ENCODE data around the gene PQBP1. TPM values are rescaled to one million over a fixed set of nuclear protein-coding genes. Genes with fewer than 3 reads are reported as not detected.
"Not testable (repeated sequence)": the region's sequence is repeated elsewhere in the genome, so short reads cannot be mapped to it uniquely, and the experiment has no call there.

The PQBP1 gene
- polyA plus RNA-seq (ENCODE audit: insufficient read length in 3 of 3): 10 to 100 TPM; 67.9 to 83.2 (median 78.8) TPM
- long read RNA-seq, donor 1, transcript PQBP1-207 (7 exons, 1,020 nt): major isoform, 11 of 16 reads
- long read RNA-seq, donor 1, partial matches to known transcripts: 0 of 16 reads
- long read RNA-seq, donor 1, other reads (novel, unspliced or antisense): 0 of 16 reads
- long read RNA-seq, donor 2, transcript PQBP1-207 (7 exons, 1,020 nt): major isoform, 11 of 26 reads
- long read RNA-seq, donor 2, transcript PQBP1-216 (7 exons, 938 nt): minor isoform, 6 of 26 reads
- long read RNA-seq, donor 2, transcript PQBP1-203 (7 exons, 1,056 nt): minor isoform, 6 of 26 reads
- long read RNA-seq, donor 2, partial matches to known transcripts: 0 of 26 reads
- long read RNA-seq, donor 2, other reads (novel, unspliced or antisense): 0 of 26 reads
- long read RNA-seq, donor 3, transcript PQBP1-203 (7 exons, 1,056 nt): minor isoform, 5 of 76 reads
- long read RNA-seq, donor 3, transcript PQBP1-216 (7 exons, 938 nt): minor isoform, 6 of 76 reads
- long read RNA-seq, donor 3, transcript PQBP1-207 (7 exons, 1,020 nt): major isoform, 22 of 76 reads
- long read RNA-seq, donor 3, partial matches to known transcripts: 41 of 76 reads
- long read RNA-seq, donor 3, other reads (novel, unspliced or antisense): 0 of 76 reads
- long read RNA-seq, donor 4, transcript PQBP1-207 (7 exons, 1,020 nt): major isoform, 16 of 26 reads
- long read RNA-seq, donor 4, partial matches to known transcripts: 0 of 26 reads
- long read RNA-seq, donor 4, other reads (novel, unspliced or antisense): 7 of 26 reads
- long read RNA-seq, donor 5, transcript PQBP1-216 (7 exons, 938 nt): minor isoform, 11 of 48 reads
- long read RNA-seq, donor 5, transcript PQBP1-207 (7 exons, 1,020 nt): major isoform, 29 of 48 reads
- long read RNA-seq, donor 5, partial matches to known transcripts: 5 of 48 reads
- long read RNA-seq, donor 5, other reads (novel, unspliced or antisense): 0 of 48 reads
- long read RNA-seq, donor 6, transcript PQBP1-207 (7 exons, 1,020 nt): major isoform, 14 of 27 reads
- long read RNA-seq, donor 6, partial matches to known transcripts: 8 of 27 reads
- long read RNA-seq, donor 6, other reads (novel, unspliced or antisense): 0 of 27 reads
- long read RNA-seq, donor 7, transcript PQBP1-207 (7 exons, 1,020 nt): major isoform, 16 of 39 reads
- long read RNA-seq, donor 7, transcript PQBP1-216 (7 exons, 938 nt): minor isoform, 9 of 39 reads
- long read RNA-seq, donor 7, partial matches to known transcripts: 8 of 39 reads
- long read RNA-seq, donor 7, other reads (novel, unspliced or antisense): 0 of 39 reads
- long read RNA-seq, donor 8, transcript PQBP1-207 (7 exons, 1,020 nt): major isoform, 22 of 76 reads
- long read RNA-seq, donor 8, transcript PQBP1-216 (7 exons, 938 nt): minor isoform, 11 of 76 reads
- long read RNA-seq, donor 8, partial matches to known transcripts: 31 of 76 reads
- long read RNA-seq, donor 8, other reads (novel, unspliced or antisense): 6 of 76 reads
- long read RNA-seq, donor 9, transcript PQBP1-216 (7 exons, 938 nt): minor isoform, 6 of 33 reads
- long read RNA-seq, donor 9, transcript PQBP1-207 (7 exons, 1,020 nt): major isoform, 14 of 33 reads
- long read RNA-seq, donor 9, partial matches to known transcripts: 8 of 33 reads
- long read RNA-seq, donor 9, other reads (novel, unspliced or antisense): 0 of 33 reads
- long read RNA-seq, donor 10, transcript PQBP1-207 (7 exons, 1,020 nt): major isoform, 16 of 35 reads
- long read RNA-seq, donor 10, transcript PQBP1-216 (7 exons, 938 nt): minor isoform, 7 of 35 reads
- long read RNA-seq, donor 10, partial matches to known transcripts: 8 of 35 reads
- long read RNA-seq, donor 10, other reads (novel, unspliced or antisense): 0 of 35 reads
- long read RNA-seq, donor 11, transcript PQBP1-207 (7 exons, 1,020 nt): major isoform, 16 of 24 reads
- long read RNA-seq, donor 11, partial matches to known transcripts: 0 of 24 reads
- long read RNA-seq, donor 11, other reads (novel, unspliced or antisense): 0 of 24 reads
- long read RNA-seq, donor 12, transcript PQBP1-216 (7 exons, 938 nt): major isoform, 7 of 27 reads
- long read RNA-seq, donor 12, transcript PQBP1-207 (7 exons, 1,020 nt): major isoform, 7 of 27 reads
- long read RNA-seq, donor 12, partial matches to known transcripts: 9 of 27 reads
- long read RNA-seq, donor 12, other reads (novel, unspliced or antisense): 0 of 27 reads
- long read RNA-seq, donor 13, transcript PQBP1-216 (7 exons, 938 nt): minor isoform, 16 of 65 reads
- long read RNA-seq, donor 13, transcript PQBP1-207 (7 exons, 1,020 nt): major isoform, 27 of 65 reads
- long read RNA-seq, donor 13, partial matches to known transcripts: 16 of 65 reads
- long read RNA-seq, donor 13, other reads (novel, unspliced or antisense): 0 of 65 reads
- long read RNA-seq, donor 14, transcript PQBP1-216 (7 exons, 938 nt): minor isoform, 5 of 16 reads
- long read RNA-seq, donor 14, transcript PQBP1-207 (7 exons, 1,020 nt): major isoform, 10 of 16 reads
- long read RNA-seq, donor 14, partial matches to known transcripts: 0 of 16 reads
- long read RNA-seq, donor 14, other reads (novel, unspliced or antisense): 0 of 16 reads
- long read RNA-seq, donor 15, transcript PQBP1-207 (7 exons, 1,020 nt): major isoform, 8 of 16 reads
- long read RNA-seq, donor 15, partial matches to known transcripts: 0 of 16 reads
- long read RNA-seq, donor 15, other reads (novel, unspliced or antisense): 0 of 16 reads
- long read RNA-seq, donor 16, transcript PQBP1-203 (7 exons, 1,056 nt): minor isoform, 10 of 127 reads
- long read RNA-seq, donor 16, transcript PQBP1-216 (7 exons, 938 nt): minor isoform, 18 of 127 reads
- long read RNA-seq, donor 16, transcript PQBP1-207 (7 exons, 1,020 nt): major isoform, 53 of 127 reads
- long read RNA-seq, donor 16, partial matches to known transcripts: 24 of 127 reads
- long read RNA-seq, donor 16, other reads (novel, unspliced or antisense): 18 of 127 reads

GRCh38 chrX:48897625-48898306 is at the start of gene PQBP1, which contains the start of gene TIMM17B:
TSS of gene PQBP1 (plus strand) at chrX:48897930. CDS start at chrX:48898510, 580 bp downstream.
TSS of gene TIMM17B (minus strand) at chrX:48897768. CDS start at chrX:48897749, 19 bp downstream.
- DNase-seq (ENCODE audit: extremely low read depth in 1 of 11, low read depth in 9 of 11, low spot score in 4 of 11): peak in 10 of 11 donors; percentile 78 to 93 (median 84)

DNA sequence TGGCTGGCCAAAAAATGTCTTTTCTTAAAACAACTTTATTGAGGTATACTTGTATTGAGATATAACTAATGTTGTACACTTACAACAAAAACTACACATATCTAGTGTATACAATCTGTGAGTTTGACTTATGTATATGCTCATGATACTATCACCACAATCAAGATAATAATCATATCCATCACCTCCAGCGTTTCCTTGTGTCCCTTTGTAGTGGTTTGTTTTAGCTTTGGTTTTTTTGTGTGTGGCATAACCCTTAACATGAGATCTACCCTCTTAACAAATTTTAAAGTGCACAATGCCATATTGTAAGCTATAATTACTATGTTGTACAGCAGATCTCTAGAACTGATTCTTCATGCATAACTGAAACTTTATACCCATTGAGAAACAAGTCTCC is 48.9 kb upstream of the PQBP1 start:
- no peak for DNase-seq (ENCODE audit: extremely low read depth in 1 of 11, low read depth in 9 of 11, low spot score in 4 of 11)

DNA sequence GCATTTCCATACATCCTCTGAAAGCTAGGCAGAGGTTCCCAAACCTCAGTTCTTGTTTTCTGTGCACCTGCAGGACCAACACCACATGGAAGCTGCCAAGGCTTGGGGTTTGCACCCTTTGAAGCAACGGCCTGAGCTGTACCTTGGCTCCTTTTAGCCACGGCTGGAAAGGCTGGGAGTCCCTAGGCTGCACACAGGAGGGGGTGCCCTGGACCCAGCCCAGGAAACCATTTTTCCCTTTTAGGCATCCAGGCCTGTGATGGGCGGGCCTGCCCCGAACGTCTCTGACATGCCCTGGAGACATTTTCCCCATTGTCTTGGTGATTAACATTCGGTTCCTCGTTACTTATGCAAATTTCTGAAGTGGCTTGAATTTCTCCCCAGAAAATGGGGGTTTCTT is 44.9 kb upstream of the PQBP1 start:
- no peak for DNase-seq (ENCODE audit: extremely low read depth in 1 of 11, low read depth in 9 of 11, low spot score in 4 of 11)

DNA sequence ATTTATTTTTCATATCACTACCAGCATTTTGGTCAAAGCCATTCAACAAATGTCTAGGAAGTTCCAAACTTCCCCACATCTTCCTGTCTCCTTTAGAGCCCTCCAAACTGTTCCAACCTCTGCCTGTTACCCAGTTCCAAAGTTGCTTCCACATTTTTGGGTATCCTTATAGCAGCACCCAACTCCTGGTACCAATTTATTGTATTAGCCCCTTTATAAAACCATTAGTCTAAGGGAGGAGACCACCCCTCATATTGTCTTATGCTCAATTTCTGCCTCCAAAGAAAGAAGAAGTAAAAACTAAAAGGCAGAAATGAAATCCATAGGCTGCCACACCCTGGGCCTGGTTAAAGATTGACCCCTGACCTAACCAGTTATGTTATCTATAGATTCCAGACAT is 44.2 kb upstream of the PQBP1 start:
- DNase-seq (ENCODE audit: extremely low read depth in 1 of 11, low read depth in 9 of 11, low spot score in 4 of 11): not testable (repeated sequence)

GRCh38 chrX:48854121-48854804 is 43.5 kb upstream of the PQBP1 start:
- not testable (repeated sequence) for DNase-seq (ENCODE audit: extremely low read depth in 1 of 11, low read depth in 9 of 11, low spot score in 4 of 11)

DNA sequence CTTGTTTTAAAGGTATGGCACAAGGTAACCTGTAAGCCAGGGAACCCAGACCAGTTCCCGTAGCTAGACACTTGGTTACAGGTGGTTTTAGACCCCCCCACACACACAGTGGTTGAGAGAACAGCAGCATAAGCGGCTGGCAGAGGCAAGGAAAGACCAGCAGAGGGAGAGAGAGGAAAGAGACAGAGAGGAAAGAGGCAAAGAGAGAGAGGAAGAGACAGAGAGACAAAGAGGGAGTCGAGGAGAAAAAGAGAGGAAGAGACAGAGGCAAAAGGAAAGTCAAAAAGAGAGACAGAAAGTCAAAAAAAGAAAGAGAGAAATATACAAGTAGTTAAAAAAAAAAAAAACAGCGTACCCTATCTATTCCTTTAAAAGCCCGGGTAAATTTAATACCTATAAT is 42.8 kb upstream of the PQBP1 start:
- DNase-seq (ENCODE audit: extremely low read depth in 1 of 11, low read depth in 9 of 11, low spot score in 4 of 11): no peak

DNA sequence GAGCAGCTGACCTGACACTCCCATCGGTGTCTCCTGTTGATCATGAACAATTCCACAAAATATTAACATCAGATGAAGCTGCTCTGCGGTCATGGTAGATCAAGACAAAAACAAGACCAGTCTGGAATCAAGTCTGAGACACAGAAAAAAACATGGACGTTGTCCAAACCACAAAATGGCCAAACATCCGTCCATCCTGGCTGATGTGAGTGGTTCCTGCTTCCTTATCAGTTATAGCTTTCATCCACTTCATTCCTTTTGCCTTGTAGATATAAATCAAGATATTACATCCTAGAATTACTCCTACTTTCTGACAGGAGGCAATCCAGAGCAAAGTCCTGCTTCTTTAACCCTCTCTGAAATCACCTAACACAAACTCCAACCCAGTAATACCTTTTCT is 33.5 kb upstream of the PQBP1 start:
- DNase-seq (ENCODE audit: extremely low read depth in 1 of 11, low read depth in 9 of 11, low spot score in 4 of 11): no peak

DNA sequence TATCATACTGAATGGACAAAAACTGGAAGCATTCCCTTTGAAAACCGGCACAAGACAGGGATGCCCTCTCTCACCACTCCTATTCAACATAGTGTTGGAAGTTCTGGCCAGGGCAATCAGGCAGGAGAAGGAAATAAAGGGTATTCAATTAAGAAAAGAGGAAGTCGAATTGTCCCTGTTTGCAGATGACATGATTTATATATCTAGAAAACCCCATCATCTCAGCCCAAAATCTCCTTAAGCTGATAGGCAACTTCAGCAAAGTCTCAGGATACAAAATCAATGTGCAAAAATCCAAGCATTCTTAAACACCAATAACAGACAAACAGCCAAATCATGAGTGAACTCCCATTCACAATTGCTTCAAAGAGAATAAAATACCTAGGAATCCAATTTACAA is 25.7 kb upstream of the PQBP1 start:
- not testable (repeated sequence) for DNase-seq (ENCODE audit: extremely low read depth in 1 of 11, low read depth in 9 of 11, low spot score in 4 of 11)

- DNase-seq (ENCODE audit: extremely low read depth in 1 of 11, low read depth in 9 of 11, low spot score in 4 of 11): not testable (repeated sequence)
Measured at GRCh38 chrX:48876944-48877343, 20.8 kb upstream of the PQBP1 start.

DNA sequence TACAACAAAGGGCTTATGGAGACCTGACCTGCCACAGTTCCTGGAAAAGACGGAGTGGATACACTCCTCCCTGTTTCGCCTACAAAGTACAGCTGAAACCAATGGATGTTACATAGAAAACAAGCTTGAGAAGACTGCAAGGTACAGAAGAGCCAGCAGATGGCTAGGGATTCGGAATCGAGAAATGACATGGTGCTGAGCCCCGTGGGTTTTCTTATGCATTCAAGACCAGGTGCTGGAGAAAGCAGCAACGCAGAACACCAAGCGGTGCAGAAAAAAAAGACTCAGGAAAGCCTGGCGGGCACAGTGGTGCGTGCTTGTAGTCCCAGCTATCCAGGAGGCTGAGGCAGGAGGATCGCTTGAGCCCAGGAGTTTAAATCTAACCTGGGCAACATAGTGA is 14.0 kb upstream of the PQBP1 start:
- no peak for DNase-seq (ENCODE audit: extremely low read depth in 1 of 11, low read depth in 9 of 11, low spot score in 4 of 11)

- not testable (repeated sequence) for DNase-seq (ENCODE audit: extremely low read depth in 1 of 11, low read depth in 9 of 11, low spot score in 4 of 11)
Measured at GRCh38 chrX:48886586-48886985, 11.1 kb upstream of the PQBP1 start.

DNA sequence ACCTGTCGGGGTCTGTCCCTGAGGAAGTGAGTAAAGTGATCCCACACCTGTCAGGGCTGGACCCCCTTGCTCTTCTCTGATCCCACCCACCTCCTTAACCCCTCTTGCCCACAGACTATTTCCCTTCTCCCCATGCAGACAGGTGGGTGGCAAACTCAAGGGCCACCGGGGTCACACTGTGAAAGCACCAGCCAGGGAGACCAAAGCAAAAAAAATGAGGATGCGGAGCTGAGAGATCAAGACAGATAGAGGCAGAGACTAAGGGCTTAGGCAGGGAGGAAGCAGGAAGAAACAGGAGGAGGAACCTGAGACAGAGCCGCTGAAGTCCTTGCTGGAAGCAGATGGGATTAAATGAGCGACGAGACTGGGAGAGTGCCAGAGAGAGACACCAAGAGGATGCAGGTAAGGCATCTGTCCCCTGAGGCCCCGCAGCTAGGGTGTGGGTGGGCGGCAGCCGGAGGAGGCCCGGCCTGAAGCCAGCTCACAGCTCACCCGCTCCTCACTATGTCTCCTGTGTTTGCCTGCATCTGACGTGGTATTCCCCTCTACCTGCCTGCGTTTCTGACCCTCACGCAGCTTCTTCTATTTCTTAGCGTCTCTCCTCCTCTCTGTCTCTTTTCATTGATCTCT is 7.3 kb upstream of the PQBP1 start:
- no peak for DNase-seq (ENCODE audit: extremely low read depth in 1 of 11, low read depth in 9 of 11, low spot score in 4 of 11)

- no peak for DNase-seq (ENCODE audit: extremely low read depth in 1 of 11, low read depth in 9 of 11, low spot score in 4 of 11)
Measured at GRCh38 chrX:48890934-48891401, 6.8 kb upstream of the PQBP1 start.
